ENCODE measurements around the gene GALM. TPM values are rescaled to one million over a fixed set of nuclear protein-coding genes. Genes with fewer than 3 reads are reported as not detected.

The GALM gene
- total and polyA plus RNA-seq, 2 donors (not counting 3 experiments of a cell fraction or from before 2014, with no cell fraction given), result 4.8 to 6.1 TPM

DNA sequence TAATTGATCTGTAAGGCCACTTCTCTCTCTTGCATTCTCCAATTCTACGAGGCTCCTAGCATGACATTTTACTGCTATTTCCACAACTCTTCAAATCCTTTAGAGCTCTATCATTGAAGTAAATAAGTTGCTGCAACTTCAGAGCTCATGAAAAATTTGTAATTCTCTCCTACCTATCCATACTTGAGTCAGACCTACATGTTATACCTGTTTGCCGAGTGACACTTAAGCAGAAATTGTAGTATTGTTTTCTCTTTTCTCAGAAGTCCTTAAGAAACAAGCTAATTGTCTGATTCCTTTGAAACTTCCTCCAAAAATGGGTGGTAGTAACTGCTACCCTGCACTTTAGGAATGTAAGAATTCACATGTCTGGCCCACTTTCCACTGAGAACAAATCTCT, 26.1 kb downstream of the GALM start:
- POLR2A ChIA-PET, result interaction anchor here (1.6 kb wide), 1 partner anchor 60 kb away, joined by 11 read pairs; the partner anchor contains the start of gene SRSF7
- peaks cover 12% of the 10 kb centered on the region for H3K4me1 ChIP-seq (ENCODE audit: control insufficient read depth, extremely low read depth, insufficient read depth, low read length)
- intact Hi-C loops (cut with micrococcal nuclease), result loop anchor here (1.0 kb wide), 1 partner anchor 89 kb away; no protein-coding TSS in a partner anchor
- H3K9ac ChIP-seq (replicated peaks; ENCODE audit: extremely low read depth, insufficient read depth, low read length), result no peak overlapping the region
- no peak overlapping the region for H3K27ac ChIP-seq (ENCODE audit: insufficient read depth, low read depth, low read length)
- DNase-seq (ENCODE audit: low read depth, low spot score) (no peak), FAIRE-seq (peak; percentile 64)
- BruUV-seq (replicated peaks), result no TSS peak
- no peak for TF ChIP-seq GATA2 (IDR thresholded peaks at IDR 0.05; ENCODE audit: insufficient read depth, insufficient read length, low read depth, low read length)
- TF ChIP-seq FOS (IDR thresholded peaks at IDR 0.05; ENCODE audit: borderline replicate concordance, insufficient read depth, low read length), result no peak
- H3K4me3 ChIP-seq (replicated peaks in 1 of 3; ENCODE audit: insufficient read depth in 1 of 3, low read depth in 1 of 3, low read length in 3 of 3), result no peak overlapping the region
- no peak overlapping the region for H3K4me2 ChIP-seq (ENCODE audit: insufficient read depth, low read length)
- CTCF ChIA-PET, result interaction anchor here (1.9 to 4.1 kb wide), 3 partner anchors 12 to 110 kb away, joined by 9 to 13 read pairs (median 11); partner anchors contain the start of gene HNRNPLL
- H3K27me3 ChIP-seq (ENCODE audit: control insufficient read depth in 2 of 2, insufficient read depth in 2 of 2, low read length in 2 of 2), result no peaks in the 10 kb centered on the region
- no peak overlapping the region for H2AFZ ChIP-seq (ENCODE audit: low read depth, low read length)
- dilution Hi-C loops (cut with MboI; ENCODE audit: extremely low pct_ligation_motif_present, low sequenced_read_pairs), result no loop called here
- no peaks in the 10 kb centered on the region for H3K36me3 ChIP-seq (ENCODE audit: control insufficient read depth in 2 of 2, extremely low read depth in 1 of 2, insufficient read depth in 2 of 2, low read length in 2 of 2)
- H3K79me2 ChIP-seq (ENCODE audit: control insufficient read depth, insufficient read depth, low read length), result no peaks in the 10 kb centered on the region
- no peaks in the 10 kb centered on the region for H4K20me1 ChIP-seq (replicated peaks; ENCODE audit: control insufficient read depth, extremely low read depth, insufficient read depth, low read length)
- no peaks in the 10 kb centered on the region for H3K9me3 ChIP-seq (replicated peaks; ENCODE audit: control insufficient read depth, insufficient read depth, low read length)
- no peaks in the 10 kb centered on the region for H3K9me1 ChIP-seq (replicated peaks; ENCODE audit: control insufficient read depth, extremely low read depth, insufficient read depth, low read length)

DNA sequence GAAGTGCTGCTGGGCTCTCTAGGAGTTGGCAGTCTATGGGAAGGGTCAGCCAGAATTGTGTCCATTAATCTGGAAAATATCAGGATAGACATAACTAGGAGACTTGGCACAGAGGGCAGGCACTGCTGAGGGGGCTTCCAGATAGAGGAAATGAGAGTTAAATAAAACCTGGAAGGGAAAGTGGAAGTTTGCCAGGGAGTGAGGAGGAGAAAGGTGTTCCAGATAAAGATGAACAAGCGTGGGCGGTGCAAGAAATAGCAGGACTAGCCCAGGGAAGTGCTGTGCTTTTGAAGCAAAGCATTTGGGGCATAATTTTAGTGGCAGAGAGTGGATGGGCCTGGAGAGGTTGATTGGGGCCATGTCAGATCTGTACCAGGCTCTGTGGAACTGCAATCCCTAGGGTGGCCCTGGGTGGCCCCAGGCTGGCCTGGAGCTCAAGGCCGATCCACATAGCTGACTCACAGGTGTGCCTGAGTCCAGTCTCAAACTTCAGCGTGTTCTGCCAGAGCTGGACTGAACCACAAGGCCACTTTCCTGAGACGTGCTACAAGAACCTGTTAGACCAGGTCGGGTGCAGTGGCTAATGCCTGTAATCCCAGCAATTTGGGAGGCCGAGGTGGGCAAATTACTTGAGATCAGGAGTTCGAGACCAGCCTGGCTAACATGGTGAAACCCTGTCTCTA, 26.9 kb downstream of the GALM start:
- no peak for DNase-seq (ENCODE audit: low read depth, low spot score)
- H3K9ac ChIP-seq (replicated peaks; ENCODE audit: extremely low read depth, insufficient read depth, low read length), result no peak overlapping the region
- H3K9me3 ChIP-seq (replicated peaks; ENCODE audit: control insufficient read depth, insufficient read depth, low read length), result no peaks in the 10 kb centered on the region
- no peak overlapping the region for H2AFZ ChIP-seq (ENCODE audit: low read depth, low read length)
- no peaks in the 10 kb centered on the region for H3K9me1 ChIP-seq (replicated peaks; ENCODE audit: control insufficient read depth, extremely low read depth, insufficient read depth, low read length)
- TF ChIP-seq MYC (IDR thresholded peaks at IDR 0.05; ENCODE audit: low read depth, low read length), result no peak
- TF ChIP-seq EZH2 (IDR thresholded peaks at IDR 0.05; ENCODE audit: borderline replicate concordance, low read depth, low read length, severe bottlenecking), result no peak
- TF ChIP-seq POLR2A (IDR thresholded peaks at IDR 0.05; ENCODE audit: low read depth, low read length), result no peak
- TF ChIP-seq GATA2 (IDR thresholded peaks at IDR 0.05; ENCODE audit: insufficient read depth, insufficient read length, low read depth, low read length), result no peak
- TF ChIP-seq MAX (IDR thresholded peaks at IDR 0.05; ENCODE audit: insufficient read depth, insufficient read length), result no peak
- no peak for TF ChIP-seq JUN (IDR thresholded peaks at IDR 0.05; ENCODE audit: borderline replicate concordance, insufficient read depth, insufficient read length, low read depth)
- TF ChIP-seq, protein P1, sequence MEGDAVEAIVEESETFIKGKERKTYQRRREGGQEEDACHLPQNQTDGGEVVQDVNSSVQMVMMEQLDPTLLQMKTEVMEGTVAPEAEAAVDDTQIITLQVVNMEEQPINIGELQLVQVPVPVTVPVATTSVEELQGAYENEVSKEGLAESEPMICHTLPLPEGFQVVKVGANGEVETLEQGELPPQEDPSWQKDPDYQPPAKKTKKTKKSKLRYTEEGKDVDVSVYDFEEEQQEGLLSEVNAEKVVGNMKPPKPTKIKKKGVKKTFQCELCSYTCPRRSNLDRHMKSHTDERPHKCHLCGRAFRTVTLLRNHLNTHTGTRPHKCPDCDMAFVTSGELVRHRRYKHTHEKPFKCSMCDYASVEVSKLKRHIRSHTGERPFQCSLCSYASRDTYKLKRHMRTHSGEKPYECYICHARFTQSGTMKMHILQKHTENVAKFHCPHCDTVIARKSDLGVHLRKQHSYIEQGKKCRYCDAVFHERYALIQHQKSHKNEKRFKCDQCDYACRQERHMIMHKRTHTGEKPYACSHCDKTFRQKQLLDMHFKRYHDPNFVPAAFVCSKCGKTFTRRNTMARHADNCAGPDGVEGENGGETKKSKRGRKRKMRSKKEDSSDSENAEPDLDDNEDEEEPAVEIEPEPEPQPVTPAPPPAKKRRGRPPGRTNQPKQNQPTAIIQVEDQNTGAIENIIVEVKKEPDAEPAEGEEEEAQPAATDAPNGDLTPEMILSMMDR (IDR thresholded peaks at IDR 0.05; ENCODE audit: extremely low read depth in 1 of 2, insufficient read depth in 1 of 2, low read depth in 1 of 2, low read length in 2 of 2), result no peak
- TF ChIP-seq POLR2AphosphoS5 (IDR thresholded peaks at IDR 0.05; ENCODE audit: insufficient read depth, low read depth, low read length), result no peak
- TF ChIP-seq FOS (IDR thresholded peaks at IDR 0.05; ENCODE audit: borderline replicate concordance, insufficient read depth, low read length), result no peak
- no peak overlapping the region for H3K4me3 ChIP-seq (replicated peaks in 1 of 3; ENCODE audit: insufficient read depth in 1 of 3, low read depth in 1 of 3, low read length in 3 of 3)
- CTCF ChIA-PET, result interaction anchor here (1.1 to 2.4 kb wide), 3 partner anchors 11 to 89 kb away, joined by 4 to 11 read pairs (median 9); partner anchors contain the start of gene HNRNPLL
- no peak overlapping the region for H3K27ac ChIP-seq (ENCODE audit: insufficient read depth, low read depth, low read length)
- no peak overlapping the region for H3K4me2 ChIP-seq (ENCODE audit: insufficient read depth, low read length)
- POLR2A ChIA-PET, result no interaction called here
- peaks cover 12% of the 10 kb centered on the region for H3K4me1 ChIP-seq (ENCODE audit: control insufficient read depth, extremely low read depth, insufficient read depth, low read length)
- H3K79me2 ChIP-seq (ENCODE audit: control insufficient read depth, insufficient read depth, low read length), result no peaks in the 10 kb centered on the region
- BruUV-seq (replicated peaks), result no TSS peak
- no peak for FAIRE-seq
- no peaks in the 10 kb centered on the region for H4K20me1 ChIP-seq (replicated peaks; ENCODE audit: control insufficient read depth, extremely low read depth, insufficient read depth, low read length)
- no peaks in the 10 kb centered on the region for H3K27me3 ChIP-seq (ENCODE audit: control insufficient read depth in 2 of 2, insufficient read depth in 2 of 2, low read length in 2 of 2)
- dilution Hi-C loops (cut with MboI; ENCODE audit: extremely low pct_ligation_motif_present, low sequenced_read_pairs), result no loop called here
- no peaks in the 10 kb centered on the region for H3K36me3 ChIP-seq (ENCODE audit: control insufficient read depth in 2 of 2, extremely low read depth in 1 of 2, insufficient read depth in 2 of 2, low read length in 2 of 2)
- intact Hi-C loops (cut with micrococcal nuclease), result no loop called here

Data from endothelial cell of umbilical vein (primary cell).